Caco-2 (cell line): Measurements from ENCODE around the gene NAA11. TPM values are rescaled to one million over a fixed set of nuclear protein-coding genes. Genes with fewer than 3 reads are reported as not detected.

Experiments
- Bru-seq: library from RNA; stranded (reverse); fragments of 400-500 nt; gene quantifications from one replicate; lab custom pipeline; 2021; lab: Mats Ljungman, UMichigan
- BruChase-seq, 2 experiments: library from RNA; stranded (reverse); fragments of 400-500 nt; gene quantifications; one replicate each; lab custom pipeline; 2021; lab: Mats Ljungman, UMichigan
- BruUV-seq: library from RNA; stranded (reverse); fragments of 400-500 nt; replicated peaks from 2 replicates; lab custom pipeline; 2021; lab: Mats Ljungman, UMichigan
- CTCF ChIA-PET: fragments of 300-600 bp; sonication (Branson Sonifier 250); formaldehyde crosslinking; loops from one replicate; lab custom pipeline; 2022; ENCODE audit warnings: antibody characterized with exemption; lab: Charles Lee
- POLR2A ChIA-PET: fragments of 300-600 bp; sonication (Branson Sonifier 250); formaldehyde crosslinking; loops from one replicate; lab custom pipeline; 2022; ENCODE audit warnings: antibody characterized with exemption; lab: Charles Lee
- DNase-seq, 2 experiments: peaks; one replicate each; pipeline versions ENCODE4 v3.0.0 to v3.0.0-alpha.2; 2020 to 2022
- H3K27me3 ChIP-seq: replicated peaks from 2 replicates; pipeline ENCODE4 v1.6.0; 2011; ENCODE audit warnings: low read length; ENCODE audit not compliant: control insufficient read depth, insufficient read depth
- H3K36me3 ChIP-seq: 2 replicates; pipeline ENCODE4 v1.5.1; 2011; ENCODE audit warnings: low read length; ENCODE audit not compliant: control insufficient read depth, insufficient read depth
- H3K4me1 ChIP-seq: fragments of 250-450 bp; sonication (Bioruptor Pico); 2 replicates; pipeline ENCODE4 v1.5.1; 2020; ENCODE audit warnings: mild to moderate bottlenecking
- H3K4me3 ChIP-seq: 2 replicates; pipeline ENCODE4 v1.5.1; 2011; ENCODE audit warnings: low read depth, mild to moderate bottlenecking, control low read depth, low read length
- H3K9me3 ChIP-seq: fragments of 250-450 bp; sonication (Bioruptor Pico); 2 replicates; pipeline ENCODE4 v1.5.1; 2020; ENCODE audit warnings: mild to moderate bottlenecking, moderate library complexity
- H3K27ac Mint-ChIP-seq: one replicate; pipeline ENCODE4 v1.8.0; 2022; ENCODE audit warnings: mixed read lengths; ENCODE audit not compliant: unreplicated experiment
- H3K27me3 Mint-ChIP-seq: one replicate; pipeline ENCODE4 v1.8.0; 2022; ENCODE audit warnings: mixed read lengths; ENCODE audit not compliant: insufficient read depth, unreplicated experiment
- H3K36me3 Mint-ChIP-seq: one replicate; pipeline ENCODE4 v1.8.0; 2022; ENCODE audit warnings: mild to moderate bottlenecking, mixed read lengths; ENCODE audit not compliant: insufficient read depth, unreplicated experiment
- H3K4me1 Mint-ChIP-seq: one replicate; pipeline ENCODE4 v1.8.0; 2022; ENCODE audit warnings: low read depth, mixed read lengths; ENCODE audit not compliant: unreplicated experiment
- H3K4me3 Mint-ChIP-seq: one replicate; pipeline ENCODE4 v1.8.0; 2022; ENCODE audit warnings: mild to moderate bottlenecking, moderate library complexity, mixed read lengths; ENCODE audit not compliant: unreplicated experiment
- H3K9me3 Mint-ChIP-seq: one replicate; pipeline ENCODE4 v1.8.0; 2022; ENCODE audit warnings: mixed read lengths; ENCODE audit not compliant: unreplicated experiment
- intact Hi-C: fragments of 100-400 bp; cut with micrococcal nuclease; formaldehyde crosslinking; loops from one replicate; pipeline ENCODE4 v1.10.0; 2022; ENCODE audit not compliant: unreplicated experiment
- long read RNA-seq: library from polyadenylated mRNA; stranded (forward); transcript quantifications from one replicate; pipeline ENCODE4 v2.0.0, GENCODE V29; 2022
- total RNA-seq: library from RNA; stranded (reverse); gene quantifications from 2 replicates; pipeline ENCODE4 v1.2.3, GENCODE V29; 2022
- TF ChIP-seq, protein P1 (sequence below), 2 experiments: fragments of 200-600 bp in 1 of 2; IDR thresholded peaks; 1 replicate in 1 of 2; 2 replicates in 1 of 2; pipeline versions ENCODE4 v1.5.1 to v1.8.0; 2011 to 2022; ENCODE audit warnings: antibody characterized with exemption in 1 of 2, control low read depth in 1 of 2, inconsistent platforms in 1 of 2, low read depth in 1 of 2, low read length in 1 of 2, mild to moderate bottlenecking in 1 of 2, moderate library complexity in 1 of 2; ENCODE audit not compliant: insufficient read depth in 1 of 2, severe bottlenecking in 1 of 2, unreplicated experiment in 1 of 2

NAA11 gene
- not detected in 2 replicates for total RNA-seq
- Bru-seq, nascent RNA, result not detected
- not detected for BruChase-seq, experiment 1, labeled RNA remaining after a 2-hour chase
- BruChase-seq, experiment 2, labeled RNA remaining after a 6-hour chase, result not detected
- long read RNA-seq, result 0 reads

DNA sequence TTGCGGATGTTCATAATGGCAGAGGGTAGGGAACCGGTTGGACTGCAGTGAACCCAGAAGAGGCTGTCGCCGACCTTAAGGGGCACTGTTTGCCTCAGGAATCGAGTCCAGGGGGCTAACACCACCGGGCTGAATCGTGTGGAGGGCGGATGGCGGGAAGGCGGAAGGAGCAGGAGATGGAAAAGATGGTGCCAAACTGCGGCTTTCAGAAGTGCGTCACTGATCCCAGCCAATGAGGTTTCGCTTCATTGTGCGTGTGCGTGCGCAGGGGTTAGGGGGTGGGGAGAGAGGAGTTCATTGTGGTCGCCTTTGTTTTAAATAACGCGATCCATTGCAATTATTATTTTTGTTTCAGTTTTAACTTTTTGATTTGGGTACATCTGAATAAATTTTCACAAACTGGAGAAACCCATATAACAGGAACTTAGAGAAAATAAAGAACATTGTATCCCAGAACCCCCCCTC, at the start of gene NAA11:
NAA11 (minus strand) TSS at position 198 of the 465 bp plus-strand sequence; CDS start at position 14, 184 bp downstream.
- H3K4me1 Mint-ChIP-seq, result no peaks in the 10 kb centered on the region
- BruUV-seq, result no TSS peak
- intact Hi-C loops, result loop anchor here (10.0 kb wide), 1 partner anchor 249 kb away; no protein-coding TSS in a partner anchor
- no peaks in the 10 kb centered on the region for H3K36me3 Mint-ChIP-seq
- no peaks in the 10 kb centered on the region for H3K4me1 ChIP-seq
- H3K27me3 Mint-ChIP-seq, result no peaks in the 10 kb centered on the region
- H3K9me3 ChIP-seq, result no peaks in the 10 kb centered on the region
- no peak within 1 kb of the TSS for H3K4me3 ChIP-seq
- H3K9me3 Mint-ChIP-seq, result no peaks in the 10 kb centered on the region
- no peaks in the 10 kb centered on the region for H3K36me3 ChIP-seq
- no peak within 1 kb of the TSS for H3K27ac Mint-ChIP-seq
- no peak within 1 kb of the TSS for H3K4me3 Mint-ChIP-seq
- CTCF ChIA-PET, result no interaction called here
- POLR2A ChIA-PET, result no interaction called here
- TF ChIP-seq, protein P1, sequence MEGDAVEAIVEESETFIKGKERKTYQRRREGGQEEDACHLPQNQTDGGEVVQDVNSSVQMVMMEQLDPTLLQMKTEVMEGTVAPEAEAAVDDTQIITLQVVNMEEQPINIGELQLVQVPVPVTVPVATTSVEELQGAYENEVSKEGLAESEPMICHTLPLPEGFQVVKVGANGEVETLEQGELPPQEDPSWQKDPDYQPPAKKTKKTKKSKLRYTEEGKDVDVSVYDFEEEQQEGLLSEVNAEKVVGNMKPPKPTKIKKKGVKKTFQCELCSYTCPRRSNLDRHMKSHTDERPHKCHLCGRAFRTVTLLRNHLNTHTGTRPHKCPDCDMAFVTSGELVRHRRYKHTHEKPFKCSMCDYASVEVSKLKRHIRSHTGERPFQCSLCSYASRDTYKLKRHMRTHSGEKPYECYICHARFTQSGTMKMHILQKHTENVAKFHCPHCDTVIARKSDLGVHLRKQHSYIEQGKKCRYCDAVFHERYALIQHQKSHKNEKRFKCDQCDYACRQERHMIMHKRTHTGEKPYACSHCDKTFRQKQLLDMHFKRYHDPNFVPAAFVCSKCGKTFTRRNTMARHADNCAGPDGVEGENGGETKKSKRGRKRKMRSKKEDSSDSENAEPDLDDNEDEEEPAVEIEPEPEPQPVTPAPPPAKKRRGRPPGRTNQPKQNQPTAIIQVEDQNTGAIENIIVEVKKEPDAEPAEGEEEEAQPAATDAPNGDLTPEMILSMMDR (IDR thresholded peaks at IDR 0.05; ENCODE audit: insufficient read depth in 1 of 2, low read depth in 1 of 2, low read length in 1 of 2, severe bottlenecking in 1 of 2, unreplicated experiment in 1 of 2), result no peak
- no peak for DNase-seq
- no peaks in the 10 kb centered on the region for H3K27me3 ChIP-seq

DNA sequence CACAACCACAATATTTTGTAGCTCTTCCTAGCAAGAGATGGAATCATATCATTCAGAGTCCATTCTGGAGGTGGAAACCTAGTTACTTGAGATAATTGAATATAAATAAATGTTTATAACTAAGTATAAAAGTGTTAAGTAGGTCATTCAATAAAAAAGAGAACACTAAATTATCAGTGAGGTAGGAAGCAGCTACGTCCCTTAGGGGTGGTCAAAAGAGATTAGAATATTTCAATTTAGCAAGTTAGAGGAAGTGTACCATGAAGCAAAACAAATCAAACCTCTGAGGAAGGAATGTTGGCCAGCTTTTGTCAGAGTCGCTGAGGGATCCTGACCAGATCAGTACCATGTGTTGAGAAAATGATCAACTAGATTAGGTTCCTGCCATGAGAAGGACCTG, 44.2 kb upstream of the NAA11 start:
- no TSS peak for BruUV-seq
- Histone ChIP-seq H3K4me1 (no peaks in the 10 kb centered on the region), H3K36me3 (no peaks in the 10 kb centered on the region), H3K9me3 (no peaks in the 10 kb centered on the region), H3K27me3 (no peaks in the 10 kb centered on the region), H3K4me3 (no peak overlapping the region)
- TF ChIP-seq, protein P1 (IDR thresholded peaks at IDR 0.05; ENCODE audit: insufficient read depth in 1 of 2, low read depth in 1 of 2, low read length in 1 of 2, severe bottlenecking in 1 of 2, unreplicated experiment in 1 of 2), result no peak
- intact Hi-C loops, result no loop called here
- H3K4me3 Mint-ChIP-seq, result no peak overlapping the region
- no peak overlapping the region for H3K27ac Mint-ChIP-seq
- ChIA-PET CTCF (no interaction called here), POLR2A (no interaction called here)
- H3K36me3 Mint-ChIP-seq, result no peaks in the 10 kb centered on the region
- no peaks in the 10 kb centered on the region for H3K9me3 Mint-ChIP-seq
- H3K27me3 Mint-ChIP-seq, result peaks cover 3% of the 10 kb centered on the region
- no peak for DNase-seq
- no peaks in the 10 kb centered on the region for H3K4me1 Mint-ChIP-seq

DNA sequence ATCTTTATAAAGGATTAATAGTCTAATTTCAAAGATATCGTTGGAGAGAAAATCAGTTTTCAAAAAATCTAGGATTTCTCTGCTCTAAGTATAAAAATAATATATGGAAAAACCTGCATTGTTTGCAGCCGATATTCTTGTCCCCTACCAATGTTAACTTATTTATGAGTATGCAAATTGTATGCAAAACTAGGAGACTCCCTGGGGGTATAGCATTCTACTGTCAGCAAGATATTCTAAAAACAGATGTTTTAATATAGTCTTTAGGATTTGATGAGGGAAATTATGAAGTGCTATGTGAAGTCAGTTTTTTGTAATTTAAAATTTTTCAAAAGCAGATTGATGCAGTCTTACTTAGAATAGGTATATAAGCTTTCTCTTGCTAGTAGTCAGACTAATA, 41.2 kb upstream of the NAA11 start:
- Mint-ChIP-seq H3K36me3 (no peaks in the 10 kb centered on the region), H3K4me3 (no peak overlapping the region), H3K9me3 (no peaks in the 10 kb centered on the region), H3K4me1 (no peaks in the 10 kb centered on the region), H3K27ac (no peak overlapping the region), H3K27me3 (peaks cover 3% of the 10 kb centered on the region)
- Histone ChIP-seq H3K4me1 (no peaks in the 10 kb centered on the region), H3K9me3 (no peaks in the 10 kb centered on the region), H3K36me3 (no peaks in the 10 kb centered on the region), H3K4me3 (no peak overlapping the region), H3K27me3 (no peaks in the 10 kb centered on the region)
- intact Hi-C loops, result no loop called here
- TF ChIP-seq, protein P1 (IDR thresholded peaks at IDR 0.05; ENCODE audit: insufficient read depth in 1 of 2, low read depth in 1 of 2, low read length in 1 of 2, severe bottlenecking in 1 of 2, unreplicated experiment in 1 of 2), result no peak
- CTCF ChIA-PET, result no interaction called here
- no peak for DNase-seq
- BruUV-seq, result no TSS peak
- POLR2A ChIA-PET, result no interaction called here
